IMR-90 (cell line): ENCODE data around the gene ADGRD1. TPM values are rescaled to one million over a fixed set of nuclear protein-coding genes. Genes with fewer than 3 reads are reported as not detected.

Experiments
- ATAC-seq: fragments of 200-7000 bp; cut with Tn5 transposase; 2 replicates; pipeline ENCODE4 v1.9.1; 2020; ENCODE audit warnings: low read depth, mild to moderate bottlenecking, moderate library complexity
- BruUV-seq: library from RNA; stranded (reverse); fragments of 400-500 nt; replicated peaks from 2 replicates; lab custom pipeline; 2021; lab: Mats Ljungman, UMichigan
- CTCF ChIA-PET: fragments of 300-600 bp; formaldehyde crosslinking; extraction: SDS; loops from one replicate; lab custom pipeline; 2021; ENCODE audit warnings: antibody characterized with exemption; lab: Yijun Ruan, JAX
- POLR2A ChIA-PET: fragments of 300-600 bp; sonication (Branson Sonifier 250); formaldehyde crosslinking; loops from one replicate; lab custom pipeline; 2022; ENCODE audit warnings: antibody characterized with exemption; ENCODE audit not compliant: unreplicated experiment; lab: Charles Lee
- DNase-seq: peaks from one replicate; pipeline ENCODE4 v3.0.0; 2013
- H2AFZ ChIP-seq: replicated peaks from 2 replicates; pipeline ENCODE3; 2013; ENCODE audit warnings: low read length, mild to moderate bottlenecking; ENCODE audit not compliant: poor library complexity
- H2AK5ac ChIP-seq: 2 replicates; pipeline ENCODE4 v1.6.1; 2013; ENCODE audit warnings: low read depth, low read length, inconsistent platforms
- H2AK9ac ChIP-seq: replicated peaks from 2 replicates; pipeline ENCODE3; 2013; ENCODE audit warnings: mild to moderate bottlenecking, low read depth, low read length, moderate library complexity; ENCODE audit not compliant: poor library complexity
- H2BK120ac ChIP-seq: 2 replicates; pipeline ENCODE4 v1.6.1; 2013; ENCODE audit warnings: low read depth, low read length, inconsistent platforms
- H2BK15ac ChIP-seq: 3 replicates; pipeline ENCODE4 v1.6.1; 2013; ENCODE audit warnings: low read depth, low read length, inconsistent platforms
- H2BK20ac ChIP-seq: 2 replicates; pipeline ENCODE4 v1.6.1; 2013; ENCODE audit warnings: low read depth, mild to moderate bottlenecking, inconsistent platforms, low read length, moderate library complexity
- H2BK5ac ChIP-seq: 2 replicates; pipeline ENCODE4 v1.6.1; 2013; ENCODE audit warnings: mild to moderate bottlenecking, low read depth, low read length, inconsistent platforms; ENCODE audit not compliant: poor library complexity, severe bottlenecking
- H3K14ac ChIP-seq: replicated peaks from 2 replicates; pipeline ENCODE4 v1.6.1; 2013; ENCODE audit warnings: low read depth, low read length, inconsistent platforms
- H3K18ac ChIP-seq: 2 replicates; pipeline ENCODE4 v1.6.1; 2013; ENCODE audit warnings: low read depth, low read length, control low read depth
- H3K23ac ChIP-seq: 2 replicates; pipeline ENCODE4 v1.6.1; 2013; ENCODE audit warnings: low read depth, low read length, inconsistent platforms
- H3K27ac ChIP-seq: 2 replicates; pipeline ENCODE4 v1.5.1; 2013; ENCODE audit warnings: mild to moderate bottlenecking, control low read depth, low read length; ENCODE audit not compliant: insufficient read depth
- H3K27me3 ChIP-seq: 2 replicates; pipeline ENCODE4 v1.6.1; 2013; ENCODE audit warnings: low read length; ENCODE audit not compliant: control insufficient read depth, insufficient read depth
- H3K36me3 ChIP-seq: 2 replicates; pipeline ENCODE4 v1.6.1; 2013; ENCODE audit warnings: low read length, mixed read lengths; ENCODE audit not compliant: control insufficient read depth, insufficient read depth
- H3K4ac ChIP-seq: 2 replicates; pipeline ENCODE4 v1.6.1; 2013; ENCODE audit warnings: low read depth, low read length, inconsistent platforms
- H3K4me1 ChIP-seq: 2 replicates; pipeline ENCODE4 v1.6.1; 2013; ENCODE audit warnings: low read length, mixed read lengths; ENCODE audit not compliant: control insufficient read depth, insufficient read depth
- H3K4me2 ChIP-seq: 2 replicates; pipeline ENCODE4 v1.6.1; 2013; ENCODE audit warnings: low read depth, mild to moderate bottlenecking, control low read depth, low read length, moderate library complexity
- H3K4me3 ChIP-seq: 2 replicates; pipeline ENCODE4 v1.5.1; 2013; ENCODE audit warnings: low read depth, mild to moderate bottlenecking, control low read depth, low read length, moderate library complexity; ENCODE audit not compliant: insufficient read depth
- H3K56ac ChIP-seq: 2 replicates; pipeline ENCODE4 v1.6.1; 2013; ENCODE audit warnings: low read length, inconsistent platforms; ENCODE audit not compliant: insufficient read depth; ENCODE audit errors: extremely low read depth
- H3K79me1 ChIP-seq, 2 experiments: 2 replicates each; pipeline ENCODE4 v1.6.1; 2013; ENCODE audit warnings: low read length in 2 of 2, inconsistent platforms in 1 of 2, low read depth in 1 of 2
- H3K9ac ChIP-seq: 2 replicates; pipeline ENCODE4 v1.6.1; 2013; ENCODE audit warnings: low read depth, low read length, control low read depth
- H3K9me1 ChIP-seq: 2 replicates; pipeline ENCODE4 v1.6.1; 2013; ENCODE audit warnings: low read length, inconsistent platforms; ENCODE audit not compliant: insufficient read depth
- H3K9me3 ChIP-seq: 2 replicates; pipeline ENCODE4 v1.6.1; 2013; ENCODE audit warnings: low read length; ENCODE audit not compliant: control insufficient read depth, insufficient read depth
- H4K20me1 ChIP-seq: 2 replicates; pipeline ENCODE4 v1.6.1; 2013; ENCODE audit warnings: low read length, inconsistent platforms; ENCODE audit not compliant: insufficient read depth
- H4K5ac ChIP-seq: 2 replicates; pipeline ENCODE4 v1.6.1; 2013; ENCODE audit warnings: mild to moderate bottlenecking, low read depth, low read length, control low read depth
- H4K8ac ChIP-seq, 2 experiments: 2 replicates each; pipeline ENCODE4 v1.6.1; 2013; ENCODE audit warnings: low read depth in 2 of 2, low read length in 2 of 2, control low read depth in 1 of 2, inconsistent platforms in 1 of 2
- H4K91ac ChIP-seq: 2 replicates; pipeline ENCODE4 v1.6.1; 2013; ENCODE audit warnings: low read depth, low read length, inconsistent platforms; ENCODE audit not compliant: insufficient read depth
- BHLHE40 ChIP-seq: fragments of 150-350 bp; IDR thresholded peaks from 2 replicates; pipeline ENCODE4 v1.6.1; 2016; ENCODE audit warnings: mild to moderate bottlenecking, low read depth, low read length
- CEBPB ChIP-seq: IDR thresholded peaks from 2 replicates; pipeline ENCODE4 v1.6.1; 2012; ENCODE audit warnings: low read depth, low read length, improper control_type of control experiment
- CHD1 ChIP-seq: IDR thresholded peaks from 2 replicates; pipeline ENCODE4 v1.6.1; 2012; ENCODE audit warnings: low read depth, low read length, improper control_type of control experiment
- CTCF ChIP-seq: conservative IDR thresholded peaks from 2 replicates; pipeline ENCODE4 v1.5.1; 2012; ENCODE audit warnings: mild to moderate bottlenecking, low read depth, low read length, improper control_type of control experiment
- ELK1 ChIP-seq: fragments of 150-350 bp; IDR thresholded peaks from 2 replicates; pipeline ENCODE4 v1.6.1; 2016; ENCODE audit warnings: low read depth, mild to moderate bottlenecking, low read length, moderate library complexity, borderline replicate concordance
- FOS ChIP-seq: fragments of 150-350 bp; IDR thresholded peaks from 2 replicates; pipeline ENCODE4 v1.6.1; 2016; ENCODE audit warnings: low read depth, low read length
- MAFK ChIP-seq: IDR thresholded peaks from 2 replicates; pipeline ENCODE4 v1.6.1; 2012; ENCODE audit warnings: low read depth, low read length, improper control_type of control experiment
- MAZ ChIP-seq: IDR thresholded peaks from 2 replicates; pipeline ENCODE4 v1.6.1; 2012; ENCODE audit warnings: low read depth, mild to moderate bottlenecking, low read length, improper control_type of control experiment, moderate library complexity, borderline replicate concordance
- NFE2L2 ChIP-seq: fragments of 150-350 bp; IDR thresholded peaks from 2 replicates; pipeline ENCODE4 v1.6.1; 2016; ENCODE audit warnings: low read depth, mild to moderate bottlenecking, low read length
- POLR2A ChIP-seq: IDR thresholded peaks from 2 replicates; pipeline ENCODE4 v1.6.1; 2012; ENCODE audit warnings: mild to moderate bottlenecking, low read depth, low read length
- RCOR1 ChIP-seq: IDR thresholded peaks from 2 replicates; pipeline ENCODE4 v1.6.1; 2012; ENCODE audit warnings: mild to moderate bottlenecking, low read length, improper control_type of control experiment; ENCODE audit not compliant: insufficient replicate concordance
- RFX5 ChIP-seq: IDR thresholded peaks from 2 replicates; pipeline ENCODE4 v1.8.0; 2012; ENCODE audit warnings: low read depth, mild to moderate bottlenecking, low read length, moderate library complexity
- SMC3 ChIP-seq: fragments of 150-350 bp; IDR thresholded peaks from 2 replicates; pipeline ENCODE4 v1.6.1; 2016; ENCODE audit warnings: low read depth, mild to moderate bottlenecking, antibody characterized with exemption, low read length, moderate library complexity
- WGBS, 2 experiments: methylation state at CpG; one replicate each; pipeline versions ENCODE4 v1.1.5 to v1.1.7; 2013; ENCODE audit warnings: missing lambda C conversion rate in 2 of 2; ENCODE audit not compliant: insufficient read length in 1 of 2; ENCODE audit errors: extremely low coverage in 2 of 2; 5-methylcytosine and 5-hydroxymethylcytosine counted together
- dilution Hi-C: fragments of 300-500 bp; cut with HindIII; formaldehyde crosslinking; loops from one replicate; pipeline ENCODE4 v1.14.3; 2018; ENCODE audit warnings: low sequenced_read_pairs; ENCODE audit not compliant: unreplicated experiment
- in situ Hi-C: fragments of 300-500 bp; cut with MboI; formaldehyde crosslinking; loops from 3 replicates; pipeline ENCODE4 v1.14.3; 2019; ENCODE audit warnings: low sequenced_read_pairs, inconsistent platforms, mixed read lengths
- intact Hi-C: fragments of 100-400 bp; cut with micrococcal nuclease; formaldehyde crosslinking; loops from 2 replicates; pipeline ENCODE4 v1.10.0; 2022
- polyA plus RNA-seq, 3 experiments: library from polyadenylated mRNA; depleted of rRNA; stranded (reverse); fragments of >200 nt; gene quantifications; 2 replicates each; pipeline ENCODE4 v1.2.3, GENCODE V29; 2012; ENCODE audit warnings: low replicate concordance in 1 of 3
- total RNA-seq: library from RNA; depleted of rRNA; stranded (reverse); fragments of >200 nt; gene quantifications from 2 replicates; pipeline ENCODE4 v1.2.3, GENCODE V29; 2012

Gene ADGRD1
- total and polyA plus RNA-seq, 2 of the 4 experiments (the other 2 are of a cell fraction) = not detected

GRCh38 chr12:131112700-131113290, 159.1 kb downstream of the ADGRD1 start:
- no peak overlapping the region for H3K4me2 ChIP-seq
- POLR2A ChIA-PET = no interaction called here
- no peak overlapping the region for H2AFZ ChIP-seq
- ATAC-seq (no peak), DNase-seq (no peak)
- H2BK15ac ChIP-seq = no peak overlapping the region
- H2AK9ac ChIP-seq = no peak overlapping the region
- no peak overlapping the region for H3K27ac ChIP-seq
- no peaks in the 10 kb centered on the region for H3K9me1 ChIP-seq
- no peaks in the 10 kb centered on the region for H4K20me1 ChIP-seq
- dilution Hi-C loops (no loop called here), intact Hi-C loops (no loop called here), in situ Hi-C loops (loop anchor here (25.0 kb wide), 1 partner anchor 725 kb away; the partner anchor contains the start of gene MMP17)
- H3K14ac ChIP-seq = no peak overlapping the region
- H3K79me1 ChIP-seq = no peaks in the 10 kb centered on the region
- H3K4me3 ChIP-seq = no peak overlapping the region
- H4K91ac ChIP-seq = no peak overlapping the region
- no peaks in the 10 kb centered on the region for H3K4me1 ChIP-seq
- CTCF ChIA-PET = no interaction called here
- H2AK5ac ChIP-seq = no peak overlapping the region
- H3K9ac ChIP-seq = no peak overlapping the region
- WGBS, 2 experiments = no CpG with 5 or more reads among the region's 4 CpGs
- no peak overlapping the region for H3K56ac ChIP-seq
- no peak overlapping the region for H3K18ac ChIP-seq
- H3K9me3 ChIP-seq = peaks cover 21% of the 10 kb centered on the region
- H3K4ac ChIP-seq = no peak overlapping the region
- no peak overlapping the region for H4K8ac ChIP-seq
- no peak overlapping the region for H2BK5ac ChIP-seq
- no peak overlapping the region for H2BK120ac ChIP-seq
- TF ChIP-seq NFE2L2 (no peak), POLR2A (no peak), RFX5 (no peak), SMC3 (no peak), MAZ (no peak), CTCF (no peak), RCOR1 (no peak), ELK1 (no peak), CEBPB (no peak), CHD1 (no peak), BHLHE40 (no peak), MAFK (no peak), FOS (no peak)
- no peak overlapping the region for H4K5ac ChIP-seq
- H3K23ac ChIP-seq = no peak overlapping the region
- H2BK20ac ChIP-seq = no peak overlapping the region
- H3K27me3 ChIP-seq = no peaks in the 10 kb centered on the region
- H3K36me3 ChIP-seq = no peaks in the 10 kb centered on the region
- no TSS peak for BruUV-seq
